ENCODE results near the gene AIG1.
"Not testable (repeated sequence)": the region's sequence is repeated elsewhere in the genome, so short reads cannot be mapped to it uniquely, and the experiment has no call there.

Gene AIG1

DNA sequence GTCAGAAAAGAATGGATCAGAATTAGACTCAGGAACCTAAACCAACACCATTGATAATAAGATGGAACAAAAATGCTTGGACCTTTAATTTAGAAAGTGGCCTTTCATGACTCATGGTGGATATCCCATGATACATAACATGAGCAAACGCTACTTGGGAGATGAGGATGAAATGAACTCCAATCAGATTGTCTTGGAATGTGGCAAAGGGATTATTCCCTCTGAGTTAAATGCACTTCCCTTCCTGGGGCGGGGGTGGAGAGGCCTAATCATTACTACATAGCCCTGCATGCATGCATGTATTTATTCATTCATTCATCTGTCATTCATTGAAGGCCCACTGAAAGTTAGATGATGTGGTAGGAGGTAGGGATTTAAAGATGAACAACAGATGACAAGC is 174.0 kb downstream of the AIG1 start:
- DNase-seq (ENCODE audit: low read depth): no peak

DNA sequence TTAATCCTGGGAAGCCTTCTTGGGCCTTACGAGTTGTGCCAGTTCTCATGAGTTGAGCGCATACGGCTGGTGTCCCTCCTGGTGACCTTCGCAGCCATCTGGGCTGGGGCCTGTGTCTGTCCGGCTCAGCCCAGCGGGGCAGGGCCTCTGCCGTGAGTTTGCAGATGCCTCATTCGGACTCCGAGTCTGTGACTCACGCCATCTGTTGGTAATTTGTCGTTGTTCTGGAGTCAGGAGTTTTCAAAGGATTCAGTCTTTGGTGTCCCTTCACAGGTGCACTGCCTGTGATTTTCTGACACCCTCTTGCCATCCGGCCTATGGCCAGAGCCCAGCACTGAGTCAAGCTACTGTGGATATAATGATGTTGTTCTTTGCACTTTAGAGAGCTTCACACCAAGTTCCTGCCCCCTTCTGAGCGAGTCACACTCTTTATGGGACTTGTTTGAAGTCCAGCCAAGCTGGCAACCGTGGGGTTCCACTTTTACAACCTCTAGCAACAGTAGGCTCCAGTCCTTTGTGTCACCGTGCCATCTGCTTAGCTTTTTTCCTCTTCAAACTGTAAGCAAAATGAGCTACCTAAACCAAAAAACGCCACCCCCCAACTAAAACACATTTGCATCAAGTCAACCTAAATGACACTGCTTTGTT is 175.6 kb downstream of the AIG1 start:
- DNase-seq (ENCODE audit: low read depth): no peak

DNA sequence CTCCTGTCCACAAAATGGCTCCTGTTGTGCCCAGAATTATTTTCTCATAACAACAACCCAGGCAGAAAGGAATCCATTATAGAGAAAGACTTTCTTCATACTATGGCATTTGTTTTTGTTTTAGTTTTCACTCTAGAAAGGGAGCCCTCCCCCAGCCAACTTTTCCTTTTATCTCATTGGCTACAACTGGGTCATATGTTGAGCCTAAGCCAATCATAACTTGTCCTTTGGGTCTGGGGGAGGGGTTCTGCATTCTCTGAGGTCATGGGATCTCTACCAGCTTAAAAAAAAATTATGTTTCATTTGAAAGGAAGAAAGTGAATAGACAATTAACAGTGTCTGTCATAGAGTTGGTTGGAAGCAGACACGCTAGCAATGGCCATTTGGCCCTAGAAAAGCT is 177.6 kb downstream of the AIG1 start:
- no peak for DNase-seq (ENCODE audit: low read depth)

DNA sequence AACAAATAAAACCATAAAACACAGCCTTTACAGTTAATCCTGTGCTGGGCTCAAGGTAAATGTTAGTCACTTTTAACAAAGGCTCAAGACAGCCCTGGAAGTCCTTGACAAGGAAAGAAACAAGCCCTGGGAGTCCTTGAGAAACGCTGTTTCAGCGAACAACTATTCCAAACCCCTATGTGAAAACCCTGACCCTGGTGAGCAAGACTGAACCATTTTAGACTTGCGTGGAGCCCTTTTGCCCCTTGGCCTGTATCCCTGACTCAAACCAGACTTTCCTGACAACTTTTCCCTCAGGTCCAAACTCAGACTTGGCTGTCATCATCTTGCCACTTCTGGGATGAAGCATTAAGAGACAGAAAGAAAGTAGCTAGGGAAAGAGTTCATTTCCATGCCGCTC is 180.4 kb downstream of the AIG1 start:
- no peak for DNase-seq (ENCODE audit: low read depth)

DNA sequence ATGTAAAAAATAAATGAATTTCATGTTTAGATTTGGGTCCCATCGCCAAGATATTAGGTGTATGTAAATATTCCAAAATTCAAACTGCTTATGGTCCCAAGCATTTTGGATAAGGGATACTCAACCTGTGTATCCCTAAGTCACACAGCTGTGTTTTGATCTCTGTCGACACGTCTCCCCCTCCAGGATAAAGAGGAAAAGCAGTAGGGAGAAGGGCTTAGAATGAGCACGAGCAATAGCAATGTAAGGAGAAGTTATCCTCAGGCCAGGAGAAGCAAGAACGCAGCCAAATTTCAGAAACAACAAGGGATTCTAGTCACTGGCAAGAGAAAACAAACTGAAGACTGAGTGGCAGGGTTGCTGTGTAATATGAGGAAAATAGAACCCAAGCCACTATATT is 181.2 kb downstream of the AIG1 start:
- no peak for DNase-seq (ENCODE audit: low read depth)

DNA sequence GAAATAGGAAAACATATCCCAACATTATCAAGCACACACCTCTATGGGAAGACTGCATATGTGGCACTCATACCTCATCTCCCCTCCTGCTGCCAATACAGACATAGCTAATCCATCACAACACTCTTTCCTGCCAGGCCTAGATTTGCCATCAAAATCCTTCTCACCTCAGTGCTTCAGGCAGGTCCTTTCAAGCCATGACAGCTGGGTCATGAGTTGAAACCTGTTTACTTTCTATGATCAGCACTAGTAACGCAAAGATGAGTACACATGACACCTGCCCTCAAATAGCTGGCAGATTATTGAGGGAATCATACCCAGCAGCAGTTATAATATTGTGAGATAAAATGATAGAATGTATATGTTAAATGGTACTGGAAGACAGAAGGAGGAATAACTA is 183.1 kb downstream of the AIG1 start:
- DNase-seq (ENCODE audit: low read depth): no peak

DNA sequence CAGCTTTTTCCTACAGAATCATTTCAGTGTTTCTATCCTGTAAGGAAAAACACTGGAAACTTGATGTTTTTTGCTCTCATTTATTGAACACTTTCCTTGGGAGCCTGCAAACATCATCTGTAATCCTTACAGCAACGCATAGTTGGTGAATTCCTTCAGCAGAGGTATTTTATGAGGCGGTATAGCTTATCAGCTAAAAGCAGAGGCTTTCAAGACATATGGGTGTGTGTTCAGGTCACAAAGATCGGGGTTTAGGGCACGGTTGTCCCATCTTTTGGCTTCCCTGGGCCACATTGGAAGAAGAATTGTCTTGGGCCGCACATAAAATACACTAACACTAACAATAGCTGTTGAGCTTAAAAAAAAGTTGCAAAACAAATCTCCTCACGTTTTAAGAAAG is 185.0 kb downstream of the AIG1 start:
- DNase-seq (ENCODE audit: low read depth): no peak

DNA sequence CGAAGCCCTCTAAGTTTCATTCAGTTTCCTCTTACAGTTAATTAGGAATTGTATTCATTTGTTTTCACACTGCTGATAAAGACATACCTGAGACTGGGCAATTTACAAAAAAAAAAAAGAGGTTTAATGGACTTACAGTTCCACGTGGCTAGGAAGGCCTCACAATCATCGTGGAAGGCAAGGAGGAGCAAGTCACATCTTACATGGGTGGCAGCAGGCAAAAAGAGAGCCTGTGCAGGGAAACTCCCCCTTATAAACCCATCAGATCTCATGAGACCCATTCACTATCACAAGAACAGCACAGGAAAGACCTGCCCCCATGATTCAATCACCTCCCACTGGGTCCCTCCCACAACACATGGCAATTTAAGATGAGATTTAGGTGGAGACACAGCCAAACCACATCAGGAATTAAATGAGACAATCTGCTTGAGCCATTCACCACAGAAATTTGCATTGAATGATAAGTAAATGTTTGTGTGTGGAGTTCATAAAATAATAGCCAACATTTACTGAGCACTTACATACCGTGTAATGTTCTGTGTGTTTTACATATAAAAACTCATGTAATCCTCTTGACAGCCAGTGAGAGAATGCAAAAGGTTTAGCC is 185.6 kb downstream of the AIG1 start:
- not testable (repeated sequence) for DNase-seq (ENCODE audit: low read depth)

DNA sequence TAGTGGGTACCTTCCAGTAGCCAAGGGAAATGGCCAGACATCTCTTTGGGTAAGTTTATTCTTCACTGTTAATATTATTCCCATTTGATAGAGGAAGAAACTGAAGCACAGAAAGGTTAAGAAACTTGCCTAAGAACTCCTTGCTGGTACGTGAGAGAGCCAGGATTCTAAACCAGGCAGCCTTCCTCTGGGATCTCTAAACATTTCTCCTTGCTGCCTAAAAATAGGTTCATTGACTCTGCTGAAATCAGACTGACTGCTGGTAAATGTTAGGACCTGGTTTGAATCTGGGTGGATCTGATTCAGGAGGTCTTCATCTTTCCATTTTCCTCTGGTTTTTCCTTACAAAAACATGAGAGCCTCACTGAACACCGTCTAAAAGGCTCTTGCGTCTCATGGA is 186.9 kb downstream of the AIG1 start:
- DNase-seq (ENCODE audit: low read depth): no peak

DNA sequence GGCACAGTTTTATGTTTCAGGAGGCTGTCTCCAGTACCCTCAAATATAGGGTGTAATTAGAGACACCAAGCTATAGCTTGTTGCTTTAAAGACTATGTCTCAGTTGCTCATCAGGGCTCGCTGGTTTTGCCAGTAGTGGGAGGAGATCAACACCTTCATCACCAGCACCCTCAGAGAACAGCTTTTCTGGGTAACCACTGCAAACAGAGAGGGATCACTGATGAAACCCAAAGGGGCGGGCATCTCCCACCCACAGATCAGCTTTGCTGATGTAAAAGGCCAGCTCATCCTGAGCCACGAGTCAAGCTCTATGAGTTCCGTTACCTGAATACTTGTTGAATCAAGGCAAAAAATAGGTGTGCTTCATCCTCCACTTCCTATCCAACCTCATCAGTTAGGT is 187.7 kb downstream of the AIG1 start:
- DNase-seq (ENCODE audit: low read depth): no peak

DNA sequence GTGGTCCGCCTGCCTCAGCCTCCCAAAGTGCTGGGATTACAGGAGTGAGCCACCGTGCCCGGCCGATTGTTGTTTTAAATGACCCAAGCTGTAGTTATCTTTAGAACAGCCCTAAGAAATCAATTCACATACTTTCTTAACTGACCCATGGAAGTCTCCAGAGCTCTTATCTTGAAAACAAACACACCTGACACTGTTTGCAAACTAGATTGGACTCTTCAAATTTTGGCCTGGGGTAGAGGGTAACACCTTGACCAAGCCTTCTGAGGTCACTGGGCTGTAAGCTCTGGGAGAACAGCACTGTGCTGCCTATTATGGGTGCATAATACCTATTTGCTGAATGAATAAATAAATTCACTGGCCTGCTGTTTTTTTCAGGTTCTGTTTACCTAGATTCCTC is 190.6 kb downstream of the AIG1 start:
- DNase-seq (ENCODE audit: low read depth): no peak

DNA sequence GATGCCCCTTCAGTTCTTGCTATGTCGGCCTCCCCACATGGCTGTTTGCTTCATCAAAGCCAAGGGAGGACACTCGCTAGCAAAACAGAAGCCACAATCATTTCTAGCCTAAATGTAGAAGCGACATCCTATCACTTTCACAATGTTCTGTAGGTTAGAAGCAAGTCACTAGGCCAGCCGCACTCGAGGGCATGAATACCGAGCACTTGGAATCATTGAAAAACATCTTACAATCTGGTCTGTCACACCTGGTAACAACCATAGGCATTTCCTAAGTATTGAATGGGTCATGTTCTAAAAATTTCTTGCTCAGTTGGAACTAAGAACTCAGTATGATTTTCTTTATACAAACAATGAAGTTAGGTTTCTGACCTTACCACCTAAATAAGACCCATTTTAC is 192.3 kb downstream of the AIG1 start:
- no peak for DNase-seq (ENCODE audit: low read depth)

DNA sequence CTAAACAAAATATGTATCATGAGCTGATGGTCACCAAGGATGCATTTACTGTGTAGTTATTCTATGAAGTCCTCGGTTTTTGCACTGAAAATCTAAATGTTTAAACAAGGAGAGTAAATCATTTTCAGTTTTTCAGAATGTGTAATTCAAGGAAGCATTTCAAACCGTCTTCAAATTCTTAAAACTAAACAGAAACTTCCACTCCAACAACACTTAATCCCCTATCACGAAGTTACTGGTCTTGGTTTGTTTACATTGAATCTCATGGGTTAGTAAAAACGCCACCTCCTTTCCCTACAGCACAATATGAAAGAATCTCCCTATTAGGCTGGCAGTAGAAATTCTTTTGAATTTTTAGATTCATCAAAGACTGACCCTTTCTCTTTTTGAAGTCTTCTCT is 192.9 kb downstream of the AIG1 start:
- no peak for DNase-seq (ENCODE audit: low read depth)

DNA sequence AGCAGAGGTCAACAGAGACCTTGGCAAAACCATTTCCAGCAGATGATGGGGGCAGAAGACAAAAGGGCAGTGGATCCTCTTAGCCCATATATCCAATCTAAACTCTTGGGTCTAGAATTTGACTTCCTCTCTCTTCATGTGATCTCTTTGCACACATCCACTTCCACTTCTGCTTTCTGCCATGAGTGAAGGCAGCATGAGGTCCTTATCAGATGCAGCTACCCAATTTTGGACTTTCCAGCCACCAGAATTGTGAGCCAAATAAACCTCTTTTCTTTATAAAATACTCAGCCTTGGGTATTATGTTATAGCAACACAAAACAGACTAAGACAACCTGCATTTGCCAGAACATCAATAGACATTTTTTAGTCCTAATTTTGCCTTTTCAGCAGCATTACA is 198.3 kb downstream of the AIG1 start:
- DNase-seq (ENCODE audit: low read depth): no peak

DNA sequence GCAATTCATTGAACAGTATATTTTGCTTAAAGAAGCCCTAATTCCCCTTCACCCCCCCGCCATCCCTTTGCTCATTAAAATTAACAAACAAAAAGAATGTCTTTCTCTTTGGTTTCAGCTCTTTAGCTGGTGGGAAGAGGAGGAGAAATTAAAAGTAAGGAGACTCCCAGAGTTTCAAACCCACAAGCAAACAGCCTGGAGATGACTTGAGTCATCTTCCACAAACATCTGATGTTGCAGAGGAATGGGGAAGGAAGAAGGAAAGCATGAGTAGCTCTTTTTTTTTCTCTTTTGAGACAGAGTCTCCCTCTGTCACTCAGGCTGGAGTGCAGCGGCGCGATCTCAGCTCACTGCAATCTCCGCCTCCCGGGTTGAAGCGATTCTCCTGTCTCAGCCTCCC is 200.2 kb downstream of the AIG1 start:
- DNase-seq (ENCODE audit: low read depth): no peak

DNA sequence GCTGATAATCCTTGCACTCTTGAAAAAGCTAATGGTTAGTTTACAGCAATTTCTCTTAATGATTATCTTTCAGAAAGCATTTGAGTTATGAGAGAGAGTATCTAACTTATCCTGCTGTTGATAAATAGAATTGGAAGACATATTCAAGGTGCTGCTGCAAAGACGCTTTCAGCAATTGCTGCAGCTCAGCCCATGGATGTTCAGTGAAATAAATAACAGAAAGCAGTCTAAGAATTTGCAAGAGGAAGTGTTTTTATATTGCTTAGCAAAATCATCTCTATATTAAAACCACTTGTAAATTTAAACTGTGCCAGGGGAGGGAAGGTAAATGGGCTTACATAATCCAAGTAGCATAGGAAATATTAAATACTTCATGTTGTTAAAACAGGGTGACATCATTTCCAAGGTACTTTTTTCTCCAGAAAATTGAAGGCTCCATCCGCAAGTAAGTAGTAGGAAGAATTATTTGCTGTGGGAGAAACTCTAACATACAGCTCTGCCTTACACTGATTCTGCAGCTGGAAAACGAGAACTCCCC is 201.3 kb downstream of the AIG1 start:
- DNase-seq (ENCODE audit: low read depth): no peak

DNA sequence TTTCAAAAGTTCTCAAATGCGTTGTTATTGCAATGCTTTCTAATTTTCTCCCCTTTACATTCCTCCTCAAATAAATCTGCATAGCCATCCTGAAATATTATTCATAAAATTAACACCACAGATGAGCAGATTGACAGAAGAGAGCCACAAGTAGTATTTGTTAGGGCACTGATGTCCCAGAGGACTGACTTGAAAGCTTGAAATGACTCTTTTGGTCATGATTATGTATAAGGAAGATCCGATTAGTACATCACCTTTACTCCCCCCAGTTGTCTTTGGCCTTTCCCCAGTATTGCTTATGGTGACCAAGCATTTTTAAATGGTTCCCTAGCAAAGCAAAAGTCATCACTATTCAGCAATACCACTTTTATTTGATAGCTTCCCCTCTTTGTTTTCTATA is 202.2 kb downstream of the AIG1 start:
- DNase-seq (ENCODE audit: low read depth): no peak

DNA sequence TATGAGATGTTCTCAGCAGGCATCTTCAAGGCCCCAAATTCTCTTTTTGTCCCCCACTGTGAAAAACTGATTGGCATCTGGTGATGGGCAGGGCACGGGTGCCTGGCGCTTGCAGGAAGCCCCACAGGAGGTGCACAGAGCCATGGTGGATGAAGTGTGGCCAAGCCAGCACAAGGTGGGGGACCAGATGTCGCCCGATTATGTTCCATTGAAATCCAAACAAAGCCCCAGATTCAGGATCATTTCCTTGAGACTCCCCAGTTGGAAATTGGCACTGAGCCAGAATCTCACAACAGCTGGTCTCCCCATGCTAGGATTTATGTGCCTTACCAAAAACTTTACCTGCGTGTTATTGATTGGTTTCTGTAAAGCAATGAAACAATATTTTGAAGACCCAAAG is 203.7 kb downstream of the AIG1 start:
- no peak for DNase-seq (ENCODE audit: low read depth)

DNA sequence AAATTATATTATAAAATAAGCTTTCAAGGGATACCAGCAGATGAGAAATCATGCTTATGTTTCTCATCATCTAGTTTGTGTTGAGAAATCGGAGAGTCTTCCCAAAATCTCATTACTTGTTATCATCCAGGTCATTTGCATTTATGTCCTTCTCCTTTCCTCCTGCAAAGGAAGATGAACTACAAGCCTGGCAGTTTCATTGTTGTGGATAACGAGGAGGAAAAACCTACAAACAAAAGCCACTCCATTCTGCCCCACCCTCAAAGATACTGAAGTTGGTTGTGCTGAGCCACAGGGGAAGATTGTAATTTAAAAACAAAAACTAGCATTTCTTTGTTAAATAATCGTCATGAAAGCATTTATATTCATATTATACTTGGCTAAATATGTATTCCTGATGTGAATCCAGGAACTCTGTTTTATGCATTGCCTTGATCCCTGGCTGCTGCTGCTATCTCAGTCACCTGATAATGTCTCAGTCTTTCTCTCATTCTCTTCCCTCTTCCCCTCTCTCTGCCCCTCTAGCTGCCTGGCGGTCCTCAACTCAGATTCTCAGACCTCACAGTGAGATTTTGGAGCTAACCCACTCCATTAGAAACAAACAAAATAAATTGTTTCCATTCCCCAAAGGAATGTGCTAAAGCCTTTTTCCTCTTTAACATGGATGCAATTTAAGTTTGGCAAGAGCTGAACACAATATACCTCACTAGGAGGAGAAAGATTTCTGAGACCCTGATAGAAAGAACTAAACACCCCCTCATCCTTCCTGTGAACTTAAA is 204.5 kb downstream of the AIG1 start:
- no peak for DNase-seq (ENCODE audit: low read depth)

DNA sequence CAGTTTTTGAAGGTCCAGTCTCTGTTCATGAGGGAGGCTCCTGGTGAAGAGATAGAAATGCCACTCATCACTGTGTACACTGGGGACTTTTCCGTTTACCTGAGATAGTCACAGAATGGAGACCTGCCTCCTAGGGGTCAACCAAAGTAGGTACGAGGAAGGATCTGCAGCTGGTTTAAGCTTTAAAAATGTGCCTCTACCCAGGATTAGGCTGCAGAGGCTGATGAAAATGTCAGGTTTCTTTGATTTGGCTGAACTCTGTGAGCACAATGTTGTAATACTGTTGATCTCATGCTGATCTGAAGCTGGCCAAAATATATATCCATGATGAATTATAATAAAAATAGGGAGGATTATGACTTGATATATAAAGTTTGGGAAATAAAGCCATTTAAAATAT is 207.1 kb downstream of the AIG1 start:
- no peak for DNase-seq (ENCODE audit: low read depth)

DNA sequence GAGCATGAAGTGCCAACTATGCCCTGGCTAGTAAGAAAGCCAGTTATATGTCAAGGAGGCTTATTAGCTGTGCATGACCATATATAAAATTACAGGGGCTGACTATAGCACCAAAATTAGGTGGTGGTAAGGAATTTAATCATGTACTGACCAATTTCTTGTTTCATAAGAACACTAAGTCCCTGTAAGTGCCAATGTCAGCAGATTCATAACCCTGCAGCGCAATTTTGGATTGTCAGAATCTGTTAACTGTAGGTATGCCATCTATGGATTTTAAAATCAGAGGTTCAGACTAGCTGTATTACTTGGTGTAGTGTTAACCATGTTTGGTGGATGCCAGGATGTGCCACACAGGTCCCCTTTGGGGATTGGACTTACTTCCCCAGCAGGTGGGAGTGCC is 207.8 kb downstream of the AIG1 start:
- DNase-seq (ENCODE audit: low read depth): no peak

DNA sequence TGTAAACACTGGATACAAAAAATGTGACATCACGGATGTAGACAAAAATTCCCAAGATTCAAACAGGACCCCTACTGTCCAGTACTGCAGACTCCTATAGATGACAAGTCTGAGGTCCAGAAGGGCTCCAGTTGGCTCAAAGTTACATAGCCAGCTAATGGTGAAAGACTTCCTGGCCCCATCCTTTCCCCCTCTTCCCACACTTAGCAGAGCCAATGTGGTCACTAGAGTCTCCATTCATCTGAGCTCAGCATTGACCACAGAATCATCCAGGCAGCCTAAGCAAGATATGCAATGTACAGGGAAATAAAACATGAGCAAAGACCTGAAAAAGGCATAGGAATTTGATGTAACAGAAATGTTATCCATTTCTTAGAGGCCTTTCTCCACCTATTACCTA is 209.3 kb downstream of the AIG1 start:
- DNase-seq (ENCODE audit: low read depth): no peak

DNA sequence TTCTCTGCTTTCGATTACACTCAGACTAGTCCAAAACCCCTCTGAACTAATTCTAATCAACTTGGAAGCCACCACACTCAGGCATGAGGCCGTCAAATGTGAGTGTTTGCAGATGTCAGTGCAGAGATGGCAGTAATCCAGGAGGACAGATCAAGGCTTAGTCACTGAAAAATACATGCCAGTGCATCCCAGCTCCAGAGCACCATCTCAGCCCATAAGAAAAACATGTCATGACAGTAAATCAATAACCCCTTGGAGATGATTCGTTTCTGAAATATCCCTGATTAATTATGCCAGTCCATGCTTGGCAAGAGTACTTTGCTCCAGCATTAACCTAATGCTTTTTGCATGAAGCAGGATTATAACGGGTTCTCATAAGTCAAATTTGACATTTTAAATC is 210.3 kb downstream of the AIG1 start:
- no peak for DNase-seq (ENCODE audit: low read depth)

Data from stimulated activated CD8-positive, alpha-beta memory T cell treated with anti-CD3 and anti-CD28 coated beads, Interleukin-12 subunit alpha, Interleukin-12 subunit beta, amount 100 ng/mL, for 1 hour (primary cell).